ENCODE results near the gene L3MBTL4. TPM values are rescaled to one million over a fixed set of nuclear protein-coding genes. Genes with fewer than 3 reads are reported as not detected.

L3MBTL4 gene
- 0.05 and 0.07 TPM in 2 replicates for total RNA-seq

GRCh38 chr18:6414723-6415417, at the start of gene L3MBTL4:
Gene L3MBTL4, minus strand, starts transcription at chr18:6414911. Its CDS starts 103,286 bp downstream, at chr18:6311625.

